Ovary (tissue), 3 donors: ENCODE data around the gene CNGA3.

Experiments
- CTCF ChIP-seq, 3 donors: fragments of 450-650 bp in 2 of 3; fragments of 200-600 bp in 1 of 3; IDR thresholded peaks; one replicate each; pipeline versions ENCODE4 v1.5.1 to v1.8.0; 2016 to 2022; ENCODE audit warnings: antibody characterized with exemption in 3 of 3, mild to moderate bottlenecking in 1 of 3
- EP300 ChIP-seq: sonication (generic); formaldehyde crosslinking; IDR thresholded peaks from one replicate; pipeline ENCODE4 v1.6.1; 2017; ENCODE audit warnings: antibody characterized with exemption
- POLR2A ChIP-seq: fragments of 450-650 bp; IDR thresholded peaks from one replicate; pipeline ENCODE4 v1.6.1; 2017; ENCODE audit warnings: antibody characterized with exemption, mild to moderate bottlenecking, moderate library complexity
- donor health status: DM: no; HTN: no; CAD: no.

- no peak for TF ChIP-seq POLR2A
- TF ChIP-seq CTCF (IDR thresholded peaks at IDR 0.05): no peak
- no peak for TF ChIP-seq EP300
Measured at GRCh38 chr2:98403878-98404277, 57.6 kb downstream of the CNGA3 start.
